Liver (tissue), 3 donors: ENCODE results near the gene ETAA1.

Experiments used
- RAD21 ChIP-seq, 2 donors: IDR thresholded peaks; 2 replicates each; pipeline ENCODE4 v1.6.1; 2016; ENCODE audit warnings: antibody characterized with exemption in 2 of 2, mild to moderate bottlenecking in 2 of 2
- TF ChIP-seq, protein P1 (sequence below): fragments of 150-350 bp; IDR thresholded peaks from 2 replicates; pipeline ENCODE4 v1.5.1; 2017; ENCODE audit warnings: improper control_type of control experiment, low read depth, low read length; ENCODE audit not compliant: missing input control
- donor health status: healthy.
- donor health status: healthy.

DNA sequence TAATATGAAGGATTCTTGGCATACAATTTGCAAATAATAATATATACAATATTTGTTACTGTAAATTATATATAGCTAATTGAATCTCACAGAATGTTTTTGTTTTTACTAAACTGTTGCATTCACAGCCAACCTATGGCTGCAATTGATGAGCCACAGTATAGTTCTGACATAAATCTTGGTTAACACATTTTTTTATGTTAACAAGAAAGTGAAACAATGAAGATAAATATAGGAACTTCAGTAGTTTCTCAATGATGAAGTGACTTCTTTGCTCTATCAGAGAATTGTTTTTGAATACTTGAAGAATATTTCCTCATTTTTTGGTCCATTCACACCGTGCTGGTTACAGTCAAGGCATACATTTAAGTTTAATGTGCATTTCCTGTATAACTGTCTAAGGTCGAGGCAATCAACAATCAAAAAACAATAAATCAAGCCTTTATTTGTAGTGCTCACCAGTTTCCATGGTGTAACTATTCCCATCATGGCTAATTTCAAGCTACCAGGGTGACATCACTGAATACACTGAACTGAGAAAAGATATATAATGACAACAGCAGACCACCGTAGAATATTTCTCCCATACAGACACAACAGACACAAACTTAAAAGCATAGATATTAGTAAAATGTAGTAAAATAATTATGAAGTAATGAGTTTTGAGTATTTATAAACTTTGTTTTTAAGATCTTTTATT, 12.9 kb upstream of the ETAA1 start:
- TF ChIP-seq, protein P1, sequence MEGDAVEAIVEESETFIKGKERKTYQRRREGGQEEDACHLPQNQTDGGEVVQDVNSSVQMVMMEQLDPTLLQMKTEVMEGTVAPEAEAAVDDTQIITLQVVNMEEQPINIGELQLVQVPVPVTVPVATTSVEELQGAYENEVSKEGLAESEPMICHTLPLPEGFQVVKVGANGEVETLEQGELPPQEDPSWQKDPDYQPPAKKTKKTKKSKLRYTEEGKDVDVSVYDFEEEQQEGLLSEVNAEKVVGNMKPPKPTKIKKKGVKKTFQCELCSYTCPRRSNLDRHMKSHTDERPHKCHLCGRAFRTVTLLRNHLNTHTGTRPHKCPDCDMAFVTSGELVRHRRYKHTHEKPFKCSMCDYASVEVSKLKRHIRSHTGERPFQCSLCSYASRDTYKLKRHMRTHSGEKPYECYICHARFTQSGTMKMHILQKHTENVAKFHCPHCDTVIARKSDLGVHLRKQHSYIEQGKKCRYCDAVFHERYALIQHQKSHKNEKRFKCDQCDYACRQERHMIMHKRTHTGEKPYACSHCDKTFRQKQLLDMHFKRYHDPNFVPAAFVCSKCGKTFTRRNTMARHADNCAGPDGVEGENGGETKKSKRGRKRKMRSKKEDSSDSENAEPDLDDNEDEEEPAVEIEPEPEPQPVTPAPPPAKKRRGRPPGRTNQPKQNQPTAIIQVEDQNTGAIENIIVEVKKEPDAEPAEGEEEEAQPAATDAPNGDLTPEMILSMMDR: no peak
- TF ChIP-seq RAD21 (IDR thresholded peaks at IDR 0.05): no peak
